Measurements from ENCODE around the gene EVPL. TPM values are rescaled to one million over a fixed set of nuclear protein-coding genes. Genes with fewer than 3 reads are reported as not detected.
A peak's percentile ranks its signal among the peaks of the same experiment; 100 is the strongest.

The EVPL gene
- total and polyA plus RNA-seq, 2 of the 13 experiments (the other 11 are each of a cell fraction or from before 2014, with no cell fraction given): 2.1 to 8.2 TPM

- TF ChIP-seq PCBP1 (IDR thresholded peaks at IDR 0.05; ENCODE audit: borderline replicate concordance, low read depth, low read length) (0 out of 2 replicates have a peak, but pooled peaks have one; percentile 46), XRCC5 (optimal IDR thresholded peaks at IDR 0.05; ENCODE audit: low read length) (peak; percentile 75), ZNF670 (CRISPR knock-in tag; IDR thresholded peaks at IDR 0.05; ENCODE audit: borderline replicate concordance) (peak; percentile 72; the same call in 1 of the 2 replicates), ZNF784 (CRISPR knock-in tag; IDR thresholded peaks at IDR 0.05; ENCODE audit: borderline replicate concordance) (peak; percentile 91), ZNF382 (CRISPR knock-in tag; IDR thresholded peaks at IDR 0.05; ENCODE audit: borderline replicate concordance) (no peak), ZNF414 (CRISPR knock-in tag; IDR thresholded peaks at IDR 0.05) (no peak), ZNF446 (CRISPR knock-in tag; IDR thresholded peaks at IDR 0.05) (no peak), MED13 (CRISPR knock-in tag; IDR thresholded peaks at IDR 0.05) (no peak), TFDP1 (CRISPR knock-in tag; IDR thresholded peaks at IDR 0.05; ENCODE audit: borderline replicate concordance) (peak; percentile 36; the same call in 1 of the 2 replicates), ZNF331 (CRISPR knock-in tag; IDR thresholded peaks at IDR 0.05) (peak; percentile 81), SALL1 (CRISPR knock-in tag; IDR thresholded peaks at IDR 0.05) (peak; percentile 98), FOSL2 (CRISPR knock-in tag; IDR thresholded peaks at IDR 0.05) (peak; percentile 45; the same call in 1 of the 2 replicates), ZSCAN29 (CRISPR knock-in tag; conservative IDR thresholded peaks at IDR 0.05) (peak; percentile 72; the same call in 1 of the 2 replicates), SIN3B (IDR thresholded peaks at IDR 0.05; ENCODE audit: low read length) (no peak), ELF1 (CRISPR knock-in tag; IDR thresholded peaks at IDR 0.05) (peak; percentile 47; the same call in 1 of the 2 replicates), ZFY (CRISPR knock-in tag; IDR thresholded peaks at IDR 0.05) (peak; percentile 65; the same call in 1 of the 2 replicates), HDAC1 (CRISPR knock-in tag; IDR thresholded peaks at IDR 0.05) (peak; percentile 87; the same call in 1 of the 2 replicates), MYPOP (CRISPR knock-in tag; IDR thresholded peaks at IDR 0.05) (no peak), ZNF230 (CRISPR knock-in tag; IDR thresholded peaks at IDR 0.05) (peak; percentile 29; the same call in 1 of the 2 replicates), MLLT10 (CRISPR knock-in tag; IDR thresholded peaks at IDR 0.05) (no peak)
- TF ChIP-seq, protein P1, sequence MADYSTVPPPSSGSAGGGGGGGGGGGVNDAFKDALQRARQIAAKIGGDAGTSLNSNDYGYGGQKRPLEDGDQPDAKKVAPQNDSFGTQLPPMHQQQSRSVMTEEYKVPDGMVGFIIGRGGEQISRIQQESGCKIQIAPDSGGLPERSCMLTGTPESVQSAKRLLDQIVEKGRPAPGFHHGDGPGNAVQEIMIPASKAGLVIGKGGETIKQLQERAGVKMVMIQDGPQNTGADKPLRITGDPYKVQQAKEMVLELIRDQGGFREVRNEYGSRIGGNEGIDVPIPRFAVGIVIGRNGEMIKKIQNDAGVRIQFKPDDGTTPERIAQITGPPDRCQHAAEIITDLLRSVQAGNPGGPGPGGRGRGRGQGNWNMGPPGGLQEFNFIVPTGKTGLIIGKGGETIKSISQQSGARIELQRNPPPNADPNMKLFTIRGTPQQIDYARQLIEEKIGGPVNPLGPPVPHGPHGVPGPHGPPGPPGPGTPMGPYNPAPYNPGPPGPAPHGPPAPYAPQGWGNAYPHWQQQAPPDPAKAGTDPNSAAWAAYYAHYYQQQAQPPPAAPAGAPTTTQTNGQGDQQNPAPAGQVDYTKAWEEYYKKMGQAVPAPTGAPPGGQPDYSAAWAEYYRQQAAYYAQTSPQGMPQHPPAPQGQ (CRISPR knock-in tag; IDR thresholded peaks at IDR 0.05; ENCODE audit: borderline replicate concordance): peak; percentile 93; the same call in 1 of the 2 replicates
- TF ChIP-seq, protein P2, sequence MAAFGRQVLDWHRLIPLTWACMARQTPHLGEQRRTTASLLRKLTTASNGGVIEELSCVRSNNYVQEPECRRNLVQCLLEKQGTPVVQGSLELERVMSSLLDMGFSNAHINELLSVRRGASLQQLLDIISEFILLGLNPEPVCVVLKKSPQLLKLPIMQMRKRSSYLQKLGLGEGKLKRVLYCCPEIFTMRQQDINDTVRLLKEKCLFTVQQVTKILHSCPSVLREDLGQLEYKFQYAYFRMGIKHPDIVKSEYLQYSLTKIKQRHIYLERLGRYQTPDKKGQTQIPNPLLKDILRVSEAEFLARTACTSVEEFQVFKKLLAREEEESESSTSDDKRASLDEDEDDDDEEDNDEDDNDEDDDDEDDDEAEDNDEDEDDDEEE (CRISPR knock-in tag; IDR thresholded peaks at IDR 0.05): peak; percentile 56; the same call in 1 of the 2 replicates
Measured at GRCh38 chr17:75996665-75997590, 30.2 kb downstream of the EVPL start (continued).

Measured in HepG2 (cell line).